HEK293 (cell line): ENCODE data around the gene ERCC1.

Source experiments
- CTCF ChIA-PET: fragments of 350-600 bp; formaldehyde crosslinking; extraction: SDS; loops from one replicate; lab custom pipeline; 2021; ENCODE audit warnings: antibody characterized with exemption; lab: Yijun Ruan, JAX
- POLR2A ChIA-PET: fragments of 300-600 bp; formaldehyde crosslinking; extraction: SDS; loops from one replicate; lab custom pipeline; 2020; ENCODE audit warnings: antibody characterized with exemption, inconsistent platforms; lab: Yijun Ruan, JAX
- H3K27ac ChIP-seq: fragments of 200-500 bp; sonication (Bioruptor generic); 2 replicates; pipeline ENCODE4 v1.5.1; 2014; ENCODE audit warnings: low read depth, low read length, control low read depth, inconsistent platforms; ENCODE audit errors: extremely low read depth
- H3K36me3 ChIP-seq, 2 experiments: fragments of 200-500 bp in 1 of 2; sonication (Bioruptor generic) in 1 of 2; 1 replicate in 1 of 2; 2 replicates in 1 of 2; pipeline ENCODE4 v1.5.1; 2014 to 2017; ENCODE audit warnings: inconsistent platforms in 2 of 2, low read length in 2 of 2; ENCODE audit not compliant: control insufficient read depth in 2 of 2, insufficient read depth in 1 of 2
- H3K4me1 ChIP-seq: fragments of 200-500 bp; sonication (Bioruptor generic); 2 replicates; pipeline ENCODE4 v1.5.1; 2014; ENCODE audit warnings: mild to moderate bottlenecking, low read length, inconsistent platforms; ENCODE audit not compliant: control insufficient read depth, insufficient read depth
- H3K4me3 ChIP-seq: 2 replicates; pipeline ENCODE4 v1.5.1; 2011; ENCODE audit warnings: low read depth, mild to moderate bottlenecking, control low read depth, low read length, moderate library complexity
- H3K9me3 ChIP-seq: fragments of 200-500 bp; sonication (Bioruptor generic); 2 replicates; pipeline ENCODE4 v1.5.1; 2014; ENCODE audit warnings: low read depth, low read length, inconsistent platforms; ENCODE audit not compliant: control insufficient read depth, insufficient read depth
- KLF9 ChIP-seq: fragments of 450-650 bp; formaldehyde crosslinking; IDR thresholded peaks from 2 replicates; pipeline ENCODE4 v1.5.1; 2016; ENCODE audit warnings: missing biosample characterization, missing genetic modification characterization, low read depth
- OVOL3 ChIP-seq: fragments of 450-650 bp; formaldehyde crosslinking; IDR thresholded peaks from 2 replicates; pipeline ENCODE4 v1.5.1; 2016; ENCODE audit warnings: missing biosample characterization, missing genetic modification characterization
- PRDM10 ChIP-seq: fragments of 450-650 bp; formaldehyde crosslinking; IDR thresholded peaks from 2 replicates; pipeline ENCODE4 v1.5.1; 2016; ENCODE audit warnings: missing biosample characterization, missing genetic modification characterization
- ZBTB6 ChIP-seq: fragments of 450-650 bp; formaldehyde crosslinking; IDR thresholded peaks from 2 replicates; pipeline ENCODE4 v1.5.1; 2017; ENCODE audit warnings: missing biosample characterization, missing genetic modification characterization
- ZFP41 ChIP-seq: fragments of 450-650 bp; formaldehyde crosslinking; IDR thresholded peaks from 2 replicates; pipeline ENCODE4 v1.5.1; 2016; ENCODE audit warnings: missing biosample characterization, missing genetic modification characterization, borderline replicate concordance
- ZIC2 ChIP-seq: fragments of 450-650 bp; formaldehyde crosslinking; IDR thresholded peaks from 2 replicates; pipeline ENCODE4 v1.5.1; 2016; ENCODE audit warnings: missing biosample characterization, missing genetic modification characterization
- ZNF623 ChIP-seq: fragments of 450-650 bp; formaldehyde crosslinking; IDR thresholded peaks from 2 replicates; pipeline ENCODE4 v1.5.1; 2016; ENCODE audit warnings: missing biosample characterization, missing genetic modification characterization
- ZXDB ChIP-seq: fragments of 450-650 bp; formaldehyde crosslinking; IDR thresholded peaks from 2 replicates; pipeline ENCODE4 v1.5.1; 2016; ENCODE audit warnings: missing biosample characterization, missing genetic modification characterization
- TF ChIP-seq, protein P1 (sequence below): fragments of 450-650 bp; formaldehyde crosslinking; IDR thresholded peaks from 2 replicates; pipeline ENCODE4 v1.5.1; 2017; ENCODE audit warnings: missing biosample characterization, missing genetic modification characterization
- TF ChIP-seq, protein P2 (sequence below): fragments of 450-650 bp; formaldehyde crosslinking; IDR thresholded peaks from 2 replicates; pipeline ENCODE4 v1.5.1; 2016; ENCODE audit warnings: missing biosample characterization, missing genetic modification characterization

The ERCC1 gene

GRCh38 chr19:45424191-45425058 is 708 bp upstream of the ERCC1 start (continued):
- peak; percentile 29 for TF ChIP-seq PRDM10
- peak; percentile 93 for TF ChIP-seq ZXDB (tag by site-specific recombination)
- TF ChIP-seq ZNF623 (tag by site-specific recombination): no peak
- no peak for TF ChIP-seq ZIC2 (tag by site-specific recombination)
- TF ChIP-seq ZFP41 (tag by site-specific recombination): no peak
- TF ChIP-seq, all 188 proteins: peak for 36

- Histone ChIP-seq H3K4me3 (peak overlapping the region; percentile 50), H3K4me1 (peaks cover 10% of the 10 kb centered on the region; the same call in 1 of the 2 replicates), H3K9me3 (no peaks in the 10 kb centered on the region), H3K27ac (peak overlapping the region; percentile 88), H3K36me3 (peaks cover 7 to 24% of the 10 kb centered on the region in 2 experiments; a peak in 2 of 3 replicates)
- peak; percentile 40; the same call in 1 of the 2 replicates for TF ChIP-seq ZBTB6 (tag by site-specific recombination)
- TF ChIP-seq, protein P1, sequence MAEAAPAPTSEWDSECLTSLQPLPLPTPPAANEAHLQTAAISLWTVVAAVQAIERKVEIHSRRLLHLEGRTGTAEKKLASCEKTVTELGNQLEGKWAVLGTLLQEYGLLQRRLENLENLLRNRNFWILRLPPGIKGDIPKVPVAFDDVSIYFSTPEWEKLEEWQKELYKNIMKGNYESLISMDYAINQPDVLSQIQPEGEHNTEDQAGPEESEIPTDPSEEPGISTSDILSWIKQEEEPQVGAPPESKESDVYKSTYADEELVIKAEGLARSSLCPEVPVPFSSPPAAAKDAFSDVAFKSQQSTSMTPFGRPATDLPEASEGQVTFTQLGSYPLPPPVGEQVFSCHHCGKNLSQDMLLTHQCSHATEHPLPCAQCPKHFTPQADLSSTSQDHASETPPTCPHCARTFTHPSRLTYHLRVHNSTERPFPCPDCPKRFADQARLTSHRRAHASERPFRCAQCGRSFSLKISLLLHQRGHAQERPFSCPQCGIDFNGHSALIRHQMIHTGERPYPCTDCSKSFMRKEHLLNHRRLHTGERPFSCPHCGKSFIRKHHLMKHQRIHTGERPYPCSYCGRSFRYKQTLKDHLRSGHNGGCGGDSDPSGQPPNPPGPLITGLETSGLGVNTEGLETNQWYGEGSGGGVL (tag by site-specific recombination): peak; percentile 64
- TF ChIP-seq, protein P2, sequence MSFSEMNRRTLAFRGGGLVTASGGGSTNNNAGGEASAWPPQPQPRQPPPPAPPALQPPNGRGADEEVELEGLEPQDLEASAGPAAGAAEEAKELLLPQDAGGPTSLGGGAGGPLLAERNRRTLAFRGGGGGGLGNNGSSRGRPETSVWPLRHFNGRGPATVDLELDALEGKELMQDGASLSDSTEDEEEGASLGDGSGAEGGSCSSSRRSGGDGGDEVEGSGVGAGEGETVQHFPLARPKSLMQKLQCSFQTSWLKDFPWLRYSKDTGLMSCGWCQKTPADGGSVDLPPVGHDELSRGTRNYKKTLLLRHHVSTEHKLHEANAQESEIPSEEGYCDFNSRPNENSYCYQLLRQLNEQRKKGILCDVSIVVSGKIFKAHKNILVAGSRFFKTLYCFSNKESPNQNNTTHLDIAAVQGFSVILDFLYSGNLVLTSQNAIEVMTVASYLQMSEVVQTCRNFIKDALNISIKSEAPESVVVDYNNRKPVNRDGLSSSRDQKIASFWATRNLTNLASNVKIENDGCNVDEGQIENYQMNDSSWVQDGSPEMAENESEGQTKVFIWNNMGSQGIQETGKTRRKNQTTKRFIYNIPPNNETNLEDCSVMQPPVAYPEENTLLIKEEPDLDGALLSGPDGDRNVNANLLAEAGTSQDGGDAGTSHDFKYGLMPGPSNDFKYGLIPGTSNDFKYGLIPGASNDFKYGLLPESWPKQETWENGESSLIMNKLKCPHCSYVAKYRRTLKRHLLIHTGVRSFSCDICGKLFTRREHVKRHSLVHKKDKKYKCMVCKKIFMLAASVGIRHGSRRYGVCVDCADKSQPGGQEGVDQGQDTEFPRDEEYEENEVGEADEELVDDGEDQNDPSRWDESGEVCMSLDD: peak; percentile 72
- no peak for TF ChIP-seq OVOL3 (tag by site-specific recombination)
- TF ChIP-seq KLF9 (tag by site-specific recombination): peak; percentile 95
- ChIA-PET POLR2A (interaction anchor here (0.6 to 1.4 kb wide), 6 partner anchors 9 to 73 kb away, joined by 3 to 8 read pairs (median 4); no protein-coding TSS in a partner anchor), CTCF (interaction anchor here (2.1 kb wide), 1 partner anchor 21 kb away, joined by 13 read pairs; no protein-coding TSS in a partner anchor)
Observed at GRCh38 chr19:45423033-45423588, 606 bp downstream of the ERCC1 start.
